NCI-H146 treated with DMSO at 0.1 percent for 48 hours (cell line): Measurements from ENCODE around the gene TFDP3.

Source experiments
- DNase-seq: peaks from one replicate; lab custom pipeline; 2025; ENCODE audit not compliant: unreplicated experiment; lab: John Stamatoyannopoulos, UW

The TFDP3 gene, protein sequence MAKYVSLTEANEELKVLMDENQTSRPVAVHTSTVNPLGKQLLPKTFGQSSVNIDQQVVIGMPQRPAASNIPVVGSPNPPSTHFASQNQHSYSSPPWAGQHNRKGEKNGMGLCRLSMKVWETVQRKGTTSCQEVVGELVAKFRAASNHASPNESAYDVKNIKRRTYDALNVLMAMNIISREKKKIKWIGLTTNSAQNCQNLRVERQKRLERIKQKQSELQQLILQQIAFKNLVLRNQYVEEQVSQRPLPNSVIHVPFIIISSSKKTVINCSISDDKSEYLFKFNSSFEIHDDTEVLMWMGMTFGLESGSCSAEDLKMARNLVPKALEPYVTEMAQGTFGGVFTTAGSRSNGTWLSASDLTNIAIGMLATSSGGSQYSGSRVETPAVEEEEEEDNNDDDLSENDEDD

DNA sequence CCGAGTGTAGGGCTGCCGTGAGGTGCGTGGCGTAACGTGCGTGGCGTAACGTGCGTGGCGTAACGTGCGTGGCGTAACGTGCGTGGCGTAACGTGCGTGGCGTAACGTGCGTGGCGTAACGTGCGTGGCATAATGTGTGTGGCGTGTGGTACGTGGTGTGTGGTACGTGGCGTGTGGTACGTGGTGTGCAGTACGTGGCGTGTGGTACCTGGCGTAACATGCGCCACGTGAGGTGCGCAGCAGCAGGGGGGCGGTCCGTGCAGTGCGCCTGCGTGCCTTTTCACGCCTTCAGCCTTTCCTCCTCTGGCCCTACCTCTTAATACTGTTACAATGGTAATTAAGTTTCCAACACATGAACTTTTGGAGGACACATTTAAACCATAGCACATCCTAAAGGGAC is at the start of gene TFDP3:
Gene TFDP3, minus strand, starts transcription at position 26 of the 400 bp plus-strand sequence. CDS start 95 bp downstream, outside the sequence.
- no peak for DNase-seq

DNA sequence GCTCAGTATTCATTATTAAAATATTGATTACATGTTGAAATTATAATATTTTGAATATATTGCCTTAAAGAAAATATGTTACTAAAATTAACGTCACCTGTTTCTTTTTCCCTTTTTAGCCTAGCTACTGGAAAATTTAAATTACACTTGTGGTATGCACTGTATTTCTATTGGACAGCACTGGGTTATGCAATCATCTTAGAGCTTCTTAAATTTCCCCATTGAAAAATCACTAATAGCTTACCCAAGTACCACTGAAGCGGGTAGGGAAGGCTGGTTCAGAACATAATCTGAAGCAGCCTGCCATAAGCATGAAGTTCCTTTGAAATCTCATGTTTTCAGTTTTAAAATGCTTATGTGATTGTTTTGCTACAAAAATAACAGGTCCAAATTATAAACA is 49.5 kb upstream of the TFDP3 start:
- DNase-seq = no peak

DNA sequence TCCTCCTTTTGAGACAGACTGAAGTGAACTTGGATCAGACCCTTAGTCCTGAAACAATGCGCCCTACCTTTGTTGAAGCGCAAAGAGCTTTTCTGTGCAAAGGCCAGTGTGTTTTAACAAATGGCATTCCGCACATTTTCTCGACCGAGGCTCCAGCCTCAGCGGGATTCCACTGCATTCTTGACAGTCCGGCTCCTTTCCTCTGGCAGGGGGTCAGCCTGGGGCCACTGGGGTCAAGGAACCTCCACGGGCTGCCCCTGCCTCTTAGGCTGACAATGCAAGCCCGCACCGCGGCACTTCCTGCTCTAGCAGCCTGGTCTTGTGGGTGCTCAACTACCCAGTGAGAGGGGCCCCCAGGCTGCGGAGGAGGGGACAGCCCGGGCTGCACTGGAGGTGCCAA is 47.2 kb upstream of the TFDP3 start:
- DNase-seq = no peak

DNA sequence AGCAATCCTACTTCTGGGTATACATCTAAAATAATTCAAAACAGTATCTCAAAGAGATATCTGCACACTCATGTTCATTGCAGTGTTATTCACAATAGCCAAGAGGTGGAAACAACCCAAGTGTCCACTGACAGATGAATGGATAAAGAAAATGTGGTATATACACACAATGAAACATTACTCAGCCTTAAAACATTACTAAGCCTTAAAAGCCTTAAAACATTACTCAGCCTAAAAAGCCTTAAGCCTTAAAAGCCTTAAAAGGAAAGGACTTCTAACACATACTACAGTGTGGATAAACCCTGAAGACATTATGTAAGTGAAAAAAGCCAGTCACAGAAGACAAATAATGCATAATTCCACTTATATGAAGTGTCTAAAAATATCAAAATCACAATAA is 40.3 kb upstream of the TFDP3 start:
- DNase-seq = no peak

DNA sequence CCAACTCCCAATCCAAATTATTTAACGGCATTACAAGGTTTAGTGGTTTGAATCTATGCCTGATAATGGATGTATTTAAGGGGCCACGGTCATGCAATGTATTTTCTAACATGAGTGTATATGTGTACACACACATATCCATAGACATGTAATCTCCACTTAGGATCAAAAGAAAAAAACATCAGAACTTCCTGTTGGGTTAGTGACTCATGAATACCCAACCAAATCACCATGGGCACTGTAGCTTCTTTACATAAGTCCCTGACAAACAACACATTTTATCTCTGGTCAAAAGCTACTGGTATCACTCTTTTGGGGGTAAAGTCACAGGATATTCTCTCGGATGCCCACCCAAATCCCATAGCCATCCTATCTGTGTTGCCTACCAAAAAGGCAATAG is 36.5 kb upstream of the TFDP3 start:
- DNase-seq = no peak

DNA sequence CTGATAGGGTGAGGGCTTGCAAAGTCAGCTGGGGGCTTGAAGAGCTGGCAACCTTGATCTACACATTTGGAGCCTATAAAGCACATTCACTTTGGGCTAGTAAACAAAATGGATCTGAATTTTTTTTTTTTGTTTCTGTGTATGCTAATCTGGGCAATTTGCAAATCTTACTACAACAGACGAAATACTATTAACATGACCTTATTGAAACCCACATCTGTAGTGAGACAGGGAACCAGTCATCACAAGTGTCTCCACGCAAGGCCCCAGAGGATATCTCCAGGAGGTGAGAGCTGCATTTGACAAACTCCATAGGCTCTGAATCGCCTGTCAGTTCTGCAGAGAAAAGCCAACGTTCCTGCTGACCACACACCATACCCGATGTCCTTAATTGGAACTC is 33.0 kb upstream of the TFDP3 start:
- DNase-seq = no peak

DNA sequence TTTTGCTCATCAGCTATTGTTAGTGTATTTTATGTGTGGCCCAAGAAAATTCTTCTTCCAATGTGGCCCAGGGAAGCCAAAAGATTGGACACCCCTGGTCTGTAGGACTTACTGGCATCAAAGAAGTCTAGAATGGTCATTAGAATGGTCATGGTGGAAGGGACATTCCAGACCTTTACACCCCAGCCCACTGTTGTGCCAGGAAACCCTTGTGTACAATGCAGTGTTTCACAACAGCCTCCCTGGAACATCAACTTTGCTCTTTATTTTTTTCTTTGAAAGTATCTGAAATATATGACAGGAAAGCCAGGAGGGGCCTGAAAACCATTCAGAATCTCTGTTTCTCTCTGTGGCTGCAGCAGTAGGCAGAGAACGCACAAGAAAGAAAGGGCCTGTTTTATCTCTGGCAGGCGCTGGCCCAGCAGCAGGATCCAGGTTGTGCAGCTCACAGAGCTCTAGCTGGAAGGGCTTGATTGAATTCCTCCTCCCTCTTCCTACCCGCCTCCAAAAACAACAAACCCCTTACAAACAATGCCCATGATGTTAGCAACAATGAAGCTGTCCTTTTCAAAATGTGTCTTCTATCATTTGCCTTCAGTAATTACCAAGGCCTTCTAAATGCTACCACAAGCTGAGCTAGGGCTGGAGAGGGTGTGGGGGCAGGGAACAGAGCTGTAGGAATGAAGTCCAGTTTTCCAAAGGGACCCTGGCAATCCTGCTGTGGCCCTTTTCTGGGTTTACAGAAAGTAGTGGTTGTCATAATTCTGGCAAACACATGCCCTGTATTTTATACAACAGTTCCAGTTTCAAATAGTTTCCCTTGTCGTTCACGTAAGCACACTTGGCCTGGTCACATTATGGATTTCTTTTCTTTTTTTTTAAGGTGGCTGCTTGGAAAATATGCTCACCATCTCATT is 32.3 kb upstream of the TFDP3 start:
- no peak for DNase-seq

DNA sequence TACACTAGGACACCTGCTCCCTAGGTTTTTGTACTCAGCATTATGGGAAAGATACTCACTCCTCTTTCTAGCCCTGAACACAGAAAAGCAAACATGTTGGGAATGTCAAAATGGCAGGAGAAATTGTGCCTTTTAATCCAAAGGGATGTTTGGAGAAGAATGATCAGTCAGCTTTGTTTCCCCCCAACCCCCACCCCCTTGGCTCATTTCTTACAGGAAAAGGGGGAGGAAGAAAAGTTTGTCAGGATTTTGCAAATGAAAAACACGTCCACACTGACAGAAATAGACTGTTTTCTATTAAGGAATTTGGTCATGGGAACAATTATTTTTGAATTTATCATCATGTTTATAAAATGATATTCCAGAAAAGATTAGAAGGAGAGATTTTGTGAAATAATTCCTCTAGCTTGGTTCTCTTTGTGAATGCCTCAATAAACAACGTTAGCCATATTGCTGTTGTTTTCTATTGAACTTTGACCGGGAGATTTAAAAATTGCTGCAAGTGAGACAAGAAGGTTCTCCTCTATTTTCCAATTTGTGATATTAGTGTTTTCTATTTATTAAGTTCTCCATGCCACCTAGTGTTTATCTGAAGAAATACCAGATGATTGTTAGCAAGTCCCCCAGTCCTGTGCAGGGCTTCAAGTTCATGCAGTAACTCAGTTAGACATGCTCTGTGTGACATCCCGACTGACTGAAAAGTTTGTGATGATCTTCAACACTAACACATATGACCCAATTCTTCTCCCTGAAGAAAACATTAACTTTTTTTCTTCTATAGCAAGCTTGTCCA is 31.3 kb upstream of the TFDP3 start:
- DNase-seq = no peak

DNA sequence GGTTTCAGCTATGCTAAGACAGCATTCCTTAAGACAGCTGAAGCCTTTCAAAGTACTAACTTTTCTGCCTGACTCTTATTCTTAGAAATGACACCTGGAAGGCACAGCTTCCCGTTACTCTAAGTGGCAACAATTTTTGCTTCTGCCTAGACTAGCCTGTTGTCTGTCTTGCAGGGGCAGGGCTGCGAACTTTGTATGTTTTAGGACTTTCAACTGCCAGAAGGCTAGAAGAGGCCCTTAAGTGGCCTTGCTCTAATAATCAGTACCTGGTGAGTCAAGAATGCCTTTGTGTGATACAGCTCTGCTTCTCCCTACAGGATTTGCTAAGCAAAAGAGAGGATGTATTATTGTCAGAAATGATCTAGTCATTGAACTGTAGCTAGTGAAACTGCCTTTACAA is 30.0 kb upstream of the TFDP3 start:
- no peak for DNase-seq

DNA sequence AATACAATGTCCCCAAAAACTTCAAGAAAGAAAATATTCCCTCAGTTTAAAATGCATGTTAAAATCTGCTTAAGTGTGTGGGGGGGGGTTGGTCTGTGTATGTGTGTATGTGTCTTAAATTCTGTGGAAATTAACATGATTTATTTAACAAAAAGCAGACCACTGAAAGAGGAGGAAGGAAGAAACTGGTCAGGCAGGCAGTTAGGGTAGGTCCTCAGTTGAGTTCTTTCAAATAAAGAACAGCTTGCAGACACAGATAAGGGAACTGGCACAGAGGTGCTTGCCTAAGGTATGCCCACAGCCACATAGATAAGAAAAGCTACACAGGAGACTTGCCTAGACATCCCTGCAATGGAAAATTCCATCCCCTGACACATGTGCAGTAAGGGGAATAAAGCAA is 28.8 kb upstream of the TFDP3 start:
- no peak for DNase-seq

DNA sequence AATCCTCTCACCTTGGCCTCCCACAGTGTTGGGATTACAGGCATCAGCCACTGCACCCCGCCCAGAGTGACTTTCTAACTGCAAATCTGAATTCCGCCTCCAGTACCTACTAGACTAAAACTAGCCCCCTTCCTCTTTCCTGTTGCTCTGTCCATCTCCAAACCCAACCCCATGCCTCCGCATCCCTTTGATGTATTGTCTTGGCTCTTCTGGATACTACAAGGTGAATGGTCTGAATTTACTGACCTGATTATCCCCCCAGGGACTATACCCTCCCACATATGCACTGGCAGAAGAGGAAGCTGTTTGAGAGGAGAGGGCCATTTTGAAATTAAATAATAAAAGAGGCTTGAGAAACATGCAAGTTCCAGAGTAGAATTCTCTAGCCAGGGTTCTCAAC is 17.7 kb upstream of the TFDP3 start:
- DNase-seq = no peak

DNA sequence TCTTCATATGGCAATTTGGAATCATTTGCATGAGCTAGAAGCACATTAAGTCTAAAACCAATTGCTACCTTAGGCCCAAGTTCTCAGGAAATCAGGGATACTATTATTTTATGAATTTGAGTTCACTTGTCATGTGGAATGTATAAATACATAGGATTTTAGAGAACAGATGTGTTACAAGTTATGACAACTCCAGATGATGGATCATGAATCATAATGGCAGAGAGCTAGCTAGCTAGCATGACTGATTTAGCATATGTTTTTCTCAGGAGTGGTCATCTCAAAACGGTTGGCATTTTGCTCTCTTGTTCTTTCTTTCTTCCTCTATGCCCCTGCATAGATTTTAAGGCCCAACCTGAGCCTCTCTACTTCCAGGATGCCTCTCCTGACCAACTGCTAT is 14.2 kb upstream of the TFDP3 start:
- no peak for DNase-seq

DNA sequence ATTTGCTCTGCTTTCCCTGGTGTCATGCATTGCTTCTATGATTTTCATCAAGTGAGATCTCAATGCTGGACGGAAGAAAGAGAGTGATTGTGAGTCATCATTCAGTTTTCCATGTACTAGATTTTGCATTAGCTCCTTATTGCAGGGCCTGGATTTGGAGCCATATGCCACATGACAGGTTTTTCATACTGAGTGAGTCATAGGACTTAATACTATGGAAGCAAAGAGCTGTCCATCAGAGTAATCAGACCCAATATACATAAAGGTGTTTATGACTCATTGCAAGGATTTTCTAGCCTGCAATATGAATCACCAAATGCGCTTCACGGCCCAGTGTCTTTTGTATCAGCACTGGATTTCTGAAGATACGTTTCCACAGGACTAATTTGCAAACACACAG is 11.2 kb upstream of the TFDP3 start:
- no peak for DNase-seq

DNA sequence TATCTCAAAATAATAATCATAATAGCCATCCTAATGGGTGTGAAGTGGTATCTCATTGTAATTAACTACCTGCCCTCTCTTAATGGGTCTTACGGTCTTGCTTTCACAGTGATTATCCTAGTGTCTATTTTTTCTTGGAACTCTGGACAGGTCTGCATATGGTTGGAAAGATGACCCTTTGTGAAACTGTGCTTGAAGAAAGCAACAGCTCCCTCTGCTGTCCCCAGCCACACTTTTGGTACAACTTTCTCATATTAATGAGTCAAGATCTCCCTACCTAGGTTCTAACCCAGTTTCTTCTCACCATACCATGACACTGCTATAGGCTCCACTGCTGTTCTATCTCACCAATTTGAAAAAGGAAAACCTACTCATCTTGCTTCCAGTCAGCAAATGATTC is 2.4 kb downstream of the TFDP3 start:
- no peak for DNase-seq

DNA sequence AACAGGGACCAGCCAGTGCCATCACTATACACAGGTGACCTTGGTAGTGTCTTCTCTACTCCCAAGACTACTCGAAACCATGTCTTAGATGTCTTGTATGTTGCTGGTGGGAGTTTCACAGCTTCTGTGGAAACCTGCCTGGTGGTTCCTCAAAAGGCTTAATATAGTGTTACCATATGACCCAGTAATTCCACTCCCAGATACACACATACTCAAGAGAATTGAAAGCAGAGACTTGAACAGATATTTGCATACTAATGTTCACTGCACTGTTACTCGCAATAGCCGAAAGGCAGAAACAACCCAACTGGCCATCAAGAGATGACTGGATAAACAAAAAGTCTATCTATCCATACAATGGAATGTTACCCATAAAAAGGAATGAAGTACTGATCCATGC is 3.1 kb downstream of the TFDP3 start:
- DNase-seq = no peak

DNA sequence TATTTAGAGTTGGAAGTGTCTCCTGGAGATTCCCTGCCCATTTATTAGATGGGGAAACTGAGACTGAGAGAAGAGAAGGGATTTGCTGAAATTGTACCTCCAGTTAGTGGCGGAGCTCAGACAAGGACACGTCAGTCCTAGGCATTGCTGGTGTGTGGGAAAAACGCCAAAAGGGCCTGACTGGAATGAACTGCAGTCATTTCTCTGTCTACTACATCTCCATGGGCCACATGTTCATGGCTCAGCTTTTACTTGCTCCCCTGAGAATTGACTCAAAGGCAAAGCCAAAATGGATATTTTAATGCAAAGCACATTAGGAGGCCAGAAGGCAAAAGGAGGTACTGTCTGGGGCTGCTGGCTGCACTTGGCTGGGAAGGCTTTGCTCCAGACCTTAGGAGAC is 3.9 kb downstream of the TFDP3 start:
- no peak for DNase-seq

DNA sequence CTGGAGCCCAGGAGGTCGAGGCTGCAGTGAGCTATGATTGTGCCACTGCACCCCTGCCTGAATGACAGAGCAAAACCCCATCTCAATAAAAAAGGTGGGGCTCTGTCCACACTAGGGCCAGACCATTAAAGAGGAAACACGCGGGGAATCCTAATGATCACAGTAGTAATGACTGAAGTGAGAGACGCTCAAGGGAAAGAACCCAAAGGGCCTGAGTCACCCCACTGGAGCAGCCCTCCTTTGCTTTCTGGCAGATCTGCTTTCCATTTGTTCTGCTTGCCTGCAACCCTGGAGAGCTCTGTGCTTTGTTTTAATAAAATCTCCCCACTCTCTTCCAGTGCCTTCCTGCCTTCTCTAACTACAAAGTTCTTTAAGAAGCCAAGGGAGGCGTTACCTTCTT is 5.0 kb downstream of the TFDP3 start:
- DNase-seq = no peak

DNA sequence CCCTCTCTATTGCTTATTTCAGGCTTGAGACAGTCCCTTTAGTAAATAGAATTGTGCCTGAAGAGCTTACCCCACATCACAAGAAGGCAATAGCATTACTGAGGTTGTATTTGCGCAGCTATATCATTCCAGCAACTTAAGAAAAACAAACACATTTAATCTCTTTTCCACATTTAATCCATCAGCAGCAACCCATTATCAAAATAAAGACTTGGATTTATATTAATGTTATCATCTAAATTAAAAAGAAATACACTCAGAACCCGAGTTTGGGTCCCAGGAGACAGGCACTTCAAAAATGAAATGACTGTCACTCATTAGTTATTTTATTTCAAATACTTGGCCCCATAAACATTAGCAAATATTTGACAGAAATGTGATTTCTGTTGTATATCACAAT is 10.4 kb downstream of the TFDP3 start:
- DNase-seq = no peak

DNA sequence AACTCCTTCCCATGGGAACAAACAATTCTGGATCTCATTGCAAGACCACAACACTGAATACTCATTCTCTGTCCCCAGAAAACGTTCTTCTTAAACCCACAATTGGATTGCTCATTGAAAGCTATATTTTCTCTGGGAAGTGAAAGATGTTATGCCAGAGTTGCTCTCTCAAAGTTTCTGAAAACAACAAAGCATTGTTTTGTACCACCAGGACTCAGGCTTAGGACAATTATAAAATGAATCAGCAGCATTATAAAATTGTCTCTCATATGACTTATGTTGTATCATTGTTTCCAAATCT is 26.5 kb downstream of the TFDP3 start:
- DNase-seq = no peak

DNA sequence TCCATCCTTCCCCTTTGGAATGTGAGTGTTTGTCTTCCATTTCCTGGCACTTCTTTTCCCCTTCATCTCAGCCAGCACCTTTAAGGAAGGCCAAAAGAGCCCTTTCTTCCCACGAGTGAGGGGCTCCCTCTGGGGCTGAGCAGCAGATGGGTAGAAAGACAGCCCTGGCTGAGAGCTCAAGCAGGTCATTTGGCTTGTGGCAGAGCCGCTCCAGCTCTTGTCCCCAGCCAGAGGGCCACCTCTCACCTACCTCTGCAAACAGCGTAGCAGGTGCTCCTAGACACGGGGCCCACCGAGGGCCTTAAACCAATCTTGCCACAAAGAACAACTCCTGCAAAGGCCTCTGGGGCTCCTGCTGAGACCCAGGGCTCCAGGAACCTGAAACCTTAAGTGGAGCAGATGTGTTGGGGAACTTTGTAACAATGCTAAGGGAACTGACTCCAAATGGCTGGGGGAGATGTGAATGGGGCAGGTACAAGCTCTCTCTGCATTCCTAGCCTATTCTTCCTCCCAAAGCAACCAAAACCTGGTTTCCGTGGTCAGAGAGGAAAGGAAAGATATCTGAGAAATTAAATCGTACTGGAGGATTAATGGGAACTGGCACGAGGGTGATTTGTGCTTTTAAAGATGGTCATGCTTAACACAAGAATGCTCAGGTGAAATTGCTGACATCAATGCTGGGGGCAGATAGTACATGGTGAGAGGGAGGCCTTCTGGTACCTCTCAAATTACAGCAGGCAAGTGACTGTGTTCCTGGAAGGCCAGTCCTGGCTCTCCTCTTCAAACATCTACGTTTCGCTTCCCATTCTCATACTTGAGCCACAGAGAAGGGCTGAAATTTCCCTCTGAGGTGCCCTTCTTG is 27.0 kb downstream of the TFDP3 start:
- no peak for DNase-seq

DNA sequence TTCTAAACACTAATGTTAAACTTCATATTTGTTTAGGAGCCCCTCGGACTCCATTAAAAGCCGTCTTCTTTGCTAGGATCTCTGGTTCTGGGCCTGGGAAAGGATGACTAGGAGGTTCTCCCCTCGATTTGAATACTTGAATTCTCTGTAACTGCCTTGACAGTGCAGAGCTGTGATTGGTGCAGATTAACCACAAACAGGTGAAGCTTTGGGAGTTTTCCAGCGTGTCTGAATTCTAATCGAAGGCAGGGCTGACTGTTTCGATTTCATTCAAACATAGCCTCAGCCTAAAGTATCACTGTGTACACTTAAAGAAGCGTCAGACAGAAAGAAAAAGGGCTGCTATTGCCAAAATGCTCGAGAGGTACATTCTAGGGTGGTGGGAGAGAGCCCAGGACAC is 29.0 kb downstream of the TFDP3 start:
- no peak for DNase-seq
